Measurements from ENCODE around the gene PANX1. TPM values are rescaled to one million over a fixed set of nuclear protein-coding genes. Genes with fewer than 3 reads are reported as not detected.

The PANX1 gene
- polyA plus RNA-seq, 4 donors: 22.6 to 26.3 (median 25.8) TPM

Other genes with a start within 250 kb of the PANX1 start
- gene HEPHL1, start 107.5 kb upstream of the PANX1 start, polyA plus RNA-seq (ENCODE audit: insufficient read length in 4 of 4): under 1 TPM in 3 of 4 donors, not detected in 1; 0.10 to 0.30 (median 0.14) TPM
- under 1 TPM in 1 of 4 donors, not detected in 3; 0.22 TPM for gene IZUMO1R, start 175.7 kb downstream of the PANX1 start, polyA plus RNA-seq (ENCODE audit: insufficient read length in 4 of 4)

Data from left renal cortex interstitium (tissue), 4 donors.